Measurements from ENCODE around the gene TRIM50. TPM values are rescaled to one million over a fixed set of nuclear protein-coding genes. Genes with fewer than 3 reads are reported as not detected.

TRIM50 gene
- total RNA-seq (2022; extraction: Qiagen RNA extraction): not detected in 5 replicates

DNA sequence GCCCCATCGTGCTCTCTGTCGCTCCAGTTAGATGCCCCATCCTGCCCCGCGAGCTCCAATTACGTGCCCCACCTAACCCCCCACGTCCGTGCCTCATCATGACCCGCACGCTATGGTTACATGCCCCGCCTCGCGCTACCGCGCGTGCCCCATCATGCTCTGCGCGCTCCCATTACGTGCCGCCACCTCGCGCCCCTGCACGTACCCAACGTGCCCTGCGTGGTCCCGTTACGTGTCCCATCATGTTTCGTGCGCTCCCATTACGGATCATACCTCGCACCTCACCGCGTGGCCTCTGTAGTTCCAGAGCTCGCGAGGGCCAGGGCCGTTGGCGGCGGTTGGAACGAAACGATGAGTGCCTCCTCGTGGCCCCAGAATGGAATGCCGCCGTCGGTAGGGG lies at the start of gene TRIM50, which contains the start of gene FKBP6:
TRIM50 (minus strand) TSS at position 161 of the 400 bp plus-strand sequence. CDS start 3,295 bp downstream, outside the sequence.
FKBP6 (plus strand) TSS at position 240 of the 400 bp plus-strand sequence. CDS start 268 bp downstream, outside the sequence.

DNA sequence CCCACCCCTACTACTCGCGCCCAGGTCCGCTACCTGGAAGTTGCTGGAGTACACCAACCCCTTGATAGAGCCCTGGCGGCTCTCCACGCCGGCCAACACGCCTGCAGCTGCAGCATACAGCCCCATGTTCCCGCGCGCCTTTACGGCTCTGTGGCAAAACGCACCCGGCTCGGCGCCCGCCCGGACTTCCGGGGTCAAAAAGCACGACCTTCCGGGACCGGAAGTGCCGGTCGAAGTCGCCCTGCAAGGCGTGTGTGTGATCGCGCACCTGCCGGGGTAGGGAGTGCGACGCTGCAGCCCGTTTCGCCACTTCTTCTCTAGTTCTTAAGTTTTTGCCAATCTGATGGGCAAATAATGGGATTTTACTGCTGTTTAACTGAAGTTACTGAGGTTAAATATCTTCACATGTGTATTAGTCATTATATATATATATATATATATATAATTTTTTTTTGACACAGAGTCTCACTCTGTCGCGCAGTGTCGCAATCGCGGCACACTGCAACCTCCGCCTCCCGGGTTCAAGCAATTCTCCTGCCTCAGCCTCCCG lies 19.1 kb downstream of the TRIM50 start, which contains the start of gene NSUN5:
NSUN5 (minus strand) TSS at position 162 of the 550 bp plus-strand sequence; CDS start at position 126, 36 bp downstream.

Other genes with a start within 250 kb of the TRIM50 start
- gene SPDYE9, start 242.0 kb downstream of the TRIM50 start, total RNA-seq (2022; extraction: Qiagen RNA extraction): not detected in 5 replicates
- 48.5 to 64.9 TPM (median 63.9 TPM) in 5 replicates for gene NSUN5, start 19.3 kb downstream of the TRIM50 start, total RNA-seq (2022; extraction: Qiagen RNA extraction)
- not detected in 5 replicates for gene FKBP6, start 79 bp upstream of the TRIM50 start, total RNA-seq (2022; extraction: Qiagen RNA extraction)
- 1.0 to 2.2 TPM (median 1.8 TPM) in 5 replicates for gene FZD9, start 105.7 kb upstream of the TRIM50 start, total RNA-seq (2022; extraction: Qiagen RNA extraction)
- gene BAZ1B, start 194.2 kb upstream of the TRIM50 start, total RNA-seq (2022; extraction: Qiagen RNA extraction): 50.4 to 65.4 TPM (median 57.5 TPM) in 5 replicates
- 60.4 to 77.9 TPM (median 68.9 TPM) in 5 replicates for gene BCL7B, start 229.6 kb upstream of the TRIM50 start, total RNA-seq (2022; extraction: Qiagen RNA extraction)